GM12878 (cell line): ENCODE data around the gene TLL2. TPM values are rescaled to one million over a fixed set of nuclear protein-coding genes. Genes with fewer than 3 reads are reported as not detected.

Source experiments
- ATAC-seq: fragments of 200-7000 bp; cut with Tn5 transposase; 3 replicates; pipeline ENCODE4 v1.9.1; 2020; ENCODE audit warnings: mild to moderate bottlenecking, moderate library complexity
- BruUV-seq: library from RNA; stranded (reverse); fragments of 400-500 nt; replicated peaks from 2 replicates; lab custom pipeline; 2021; lab: Mats Ljungman, UMichigan
- CTCF ChIA-PET: fragments of 300-600 bp; sonication (Branson Sonifier 250); formaldehyde crosslinking; extraction: SDS; loops from one replicate; lab custom pipeline; 2021; ENCODE audit warnings: inconsistent platforms; lab: Yijun Ruan, JAX
- POLR2A ChIA-PET: fragments of 350-600 bp; formaldehyde crosslinking; extraction: SDS; loops from one replicate; lab custom pipeline; 2021; ENCODE audit warnings: inconsistent platforms; lab: Charles Lee
- RAD21 ChIA-PET: fragments of 300-600 bp; sonication (Branson Sonifier 250); formaldehyde crosslinking; loops from one replicate; lab custom pipeline; 2023; ENCODE audit warnings: antibody characterized with exemption; ENCODE audit not compliant: unreplicated experiment; lab: Charles Lee
- SMC1A ChIA-PET: fragments of 300-600 bp; sonication (Branson Sonifier 250); formaldehyde crosslinking; loops from one replicate; lab custom pipeline; 2023; ENCODE audit not compliant: unreplicated experiment, uncharacterized antibody; lab: Charles Lee
- DNase-seq: peaks from one replicate; pipeline ENCODE4 v3.0.0-alpha.2; 2011; ENCODE audit warnings: low read depth, low spot score
- FAIRE-seq: peaks from 3 replicates; lab custom pipeline; 2011; peaks lifted over from hg19 to GRCh38; lab: Jason Lieb, UNC
- H2AFZ ChIP-seq: 2 replicates; pipeline ENCODE4 v1.6.0; 2011; ENCODE audit warnings: low read depth, low read length, control low read depth; ENCODE audit not compliant: control insufficient read depth
- H3K27ac ChIP-seq: 2 replicates; pipeline ENCODE4 v1.5.1; 2011; ENCODE audit warnings: control low read depth; ENCODE audit not compliant: control insufficient read depth, insufficient read depth
- H3K27me3 ChIP-seq, 2 experiments: replicated peaks in 1 of 2; 2 replicates each; pipeline versions ENCODE4 v1.6.0 to v1.6.1; 2011; ENCODE audit warnings: low read length in 1 of 2; ENCODE audit not compliant: control insufficient read depth in 2 of 2, insufficient read depth in 2 of 2
- H3K36me3 ChIP-seq, 2 experiments: 2 replicates each; pipeline ENCODE4 v1.5.1; 2011; ENCODE audit warnings: low read length in 1 of 2; ENCODE audit not compliant: control insufficient read depth in 2 of 2, insufficient read depth in 2 of 2
- H3K4me1 ChIP-seq: 2 replicates; pipeline ENCODE4 v1.6.1; 2011; ENCODE audit warnings: mild to moderate bottlenecking, low read length, moderate library complexity, mixed read lengths; ENCODE audit not compliant: control insufficient read depth, insufficient read depth
- H3K4me2 ChIP-seq: 2 replicates; pipeline ENCODE4 v1.6.0; 2011; ENCODE audit warnings: control low read depth; ENCODE audit not compliant: control insufficient read depth, insufficient read depth
- H3K4me3 ChIP-seq: fragments of 200-600 bp; sonication (generic); 2 replicates; pipeline ENCODE4 v1.5.1; 2016
- H3K79me2 ChIP-seq: 2 replicates; pipeline ENCODE4 v1.6.0; 2011; ENCODE audit warnings: low read length; ENCODE audit not compliant: control insufficient read depth, insufficient read depth
- H3K9ac ChIP-seq: 2 replicates; pipeline ENCODE4 v1.8.0; 2011; ENCODE audit warnings: low read length, control low read depth, mixed read lengths; ENCODE audit not compliant: control insufficient read depth, insufficient read depth
- H3K9me3 ChIP-seq: replicated peaks from 3 replicates; pipeline ENCODE4 v1.5.1; 2011; ENCODE audit warnings: mild to moderate bottlenecking, low read length; ENCODE audit not compliant: control insufficient read depth, insufficient read depth
- H4K20me1 ChIP-seq: 2 replicates; pipeline ENCODE4 v1.6.0; 2011; ENCODE audit not compliant: control insufficient read depth, insufficient read depth
- ASH2L ChIP-seq: fragments of 300-600, 200-600 bp; sonication (generic); IDR thresholded peaks from 2 replicates; pipeline ENCODE4 v1.6.1; 2017; ENCODE audit warnings: low read depth, mild to moderate bottlenecking, borderline replicate concordance
- CBFB ChIP-seq: IDR thresholded peaks from 2 replicates; pipeline ENCODE4 v1.6.1; 2016; ENCODE audit warnings: antibody characterized with exemption, low read depth
- FOXM1 ChIP-seq: IDR thresholded peaks from 2 replicates; pipeline ENCODE4 v1.6.1; 2012; ENCODE audit warnings: low read depth, mild to moderate bottlenecking, inconsistent platforms, low read length, moderate library complexity
- GATAD2B ChIP-seq: fragments of 450-650 bp; conservative IDR thresholded peaks from 2 replicates; pipeline ENCODE4 v1.6.1; 2017; ENCODE audit warnings: low read depth, mild to moderate bottlenecking, moderate library complexity
- HCFC1 ChIP-seq: fragments of 150-350 bp; IDR thresholded peaks from 2 replicates; pipeline ENCODE4 v1.6.1; 2014; ENCODE audit warnings: low read length
- HDAC2 ChIP-seq: fragments of 200-600 bp; sonication (generic); IDR thresholded peaks from 2 replicates; pipeline ENCODE4 v1.6.1; 2017
- MEF2A ChIP-seq: IDR thresholded peaks from 2 replicates; pipeline ENCODE4 v1.6.1; 2011; ENCODE audit warnings: low read depth, mild to moderate bottlenecking, low read length, moderate library complexity; ENCODE audit not compliant: insufficient read depth
- RUNX3 ChIP-seq: IDR thresholded peaks from 2 replicates; pipeline ENCODE4 v1.6.1; 2012; ENCODE audit warnings: low read length, inconsistent platforms
- SUPT20H ChIP-seq: IDR thresholded peaks from 2 replicates; pipeline ENCODE4 v1.6.1; 2011; ENCODE audit warnings: low read depth, mild to moderate bottlenecking, low read length, moderate library complexity, borderline replicate concordance; ENCODE audit not compliant: control insufficient read depth
- WGBS: methylation state at CpG from one replicate; pipeline ENCODE4 v1.1.6; 2016; ENCODE audit warnings: low lambda C conversion rate; ENCODE audit not compliant: insufficient replicate concordance, insufficient coverage; ENCODE audit errors: missing lambda C conversion rate; 5-methylcytosine and 5-hydroxymethylcytosine counted together
- in situ Hi-C: fragments of 300-500 bp; cut with MboI; formaldehyde crosslinking; loops from 9 replicates; pipeline ENCODE4 v1.14.3; 2018; ENCODE audit warnings: mixed read lengths
- intact Hi-C: fragments of 100-400 bp; cut with micrococcal nuclease; formaldehyde crosslinking; loops from one replicate; pipeline ENCODE4 v1.14.2; 2022; ENCODE audit not compliant: unreplicated experiment
- polyA plus RNA-seq, 11 experiments: library from polyadenylated mRNA; depleted of rRNA in 4 of 11; unstranded in 6 of 11; stranded (reverse) in 5 of 11; fragments of >200 nt; fragmentation: Nextera tagmentation in 4 of 11; fragmentation: Illumina TruSeq in 1 of 11; extraction: Ambion mirVana in 4 of 11; extraction: Trizol in 1 of 11; gene quantifications; 1 replicate in 1 of 11; 2 replicates in 10 of 11; pipeline versions ENCODE4 v1.2.1 to v1.2.3, GENCODE V29; 2011 to 2016; ENCODE audit warnings: inconsistent platforms in 2 of 11, missing spikeins in 2 of 11, low read depth in 1 of 11
- total RNA-seq, 4 experiments: library from RNA; depleted of rRNA in 3 of 4; stranded (reverse); fragments of >200 nt in 3 of 4; fragmentation: Illumina TruSeq in 1 of 4; extraction: Trizol in 1 of 4; gene quantifications; 2 replicates each; pipeline versions ENCODE4 v1.2.1 to v1.2.3, GENCODE V29; 2013 to 2021

TLL2 gene
- total and polyA plus RNA-seq, 10 of the 15 experiments (the other 5 are each of a cell fraction or from before 2014, with no cell fraction given): 0.02 to 2.1 (median 0.52) TPM

DNA sequence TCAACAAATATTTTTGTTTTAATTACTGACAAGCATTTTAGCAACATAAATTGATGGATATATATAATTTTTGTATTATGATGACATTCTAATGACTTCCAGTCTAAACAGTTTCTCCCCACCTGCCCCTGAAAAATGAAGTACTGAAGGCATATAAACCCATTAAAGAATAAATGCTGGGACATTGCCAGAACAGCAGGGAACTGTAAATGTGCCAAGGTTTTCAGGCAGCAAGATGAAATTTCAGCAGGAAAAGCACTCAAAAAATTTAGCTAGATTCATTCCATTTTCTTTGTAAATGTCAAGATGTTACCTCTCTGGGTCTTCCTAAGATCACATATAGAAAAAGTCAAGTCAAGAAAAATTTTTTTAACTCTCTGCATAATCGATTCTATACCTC lies 11.0 kb upstream of the TLL2 start:
- 92% methylated on average over 1 of the region's 1 CpG for WGBS
- Histone ChIP-seq H3K9ac (no peak overlapping the region), H3K4me2 (no peak overlapping the region), H4K20me1 (no peaks in the 10 kb centered on the region), H3K27me3 (no peaks in the 10 kb centered on the region), H3K36me3 (peaks cover 2 to 19% of the 10 kb centered on the region in 2 experiments), H3K9me3 (no peaks in the 10 kb centered on the region), H3K4me3 (no peak overlapping the region), H3K27ac (no peak overlapping the region), H2AFZ (no peak overlapping the region), H3K4me1 (no peaks in the 10 kb centered on the region), H3K79me2 (no peaks in the 10 kb centered on the region)
- DNase-seq (no peak), FAIRE-seq (no peak), ATAC-seq (no peak)
- ChIA-PET CTCF (interaction anchor here (1.9 kb wide), 1 partner anchor 14 kb away, joined by 5 read pairs; no protein-coding TSS in a partner anchor), POLR2A (interaction anchor here (2.3 kb wide), 1 partner anchor 12 kb away, joined by 5 read pairs; the partner anchor contains the start of gene TLL2), RAD21 (no interaction called here), SMC1A (no interaction called here)
- intact Hi-C loops: no loop called here
- TF ChIP-seq CBFB: no peak
- no peak for TF ChIP-seq SUPT20H
- in situ Hi-C loops: no loop called here
- no TSS peak for BruUV-seq

- no peak for ATAC-seq
- no peak overlapping the region for H3K9ac ChIP-seq
- no peaks in the 10 kb centered on the region for H3K79me2 ChIP-seq
- H2AFZ ChIP-seq: no peak overlapping the region
- BruUV-seq: no TSS peak
- peaks cover 14% of the 10 kb centered on the region for H3K4me1 ChIP-seq
- H3K27ac ChIP-seq: no peak overlapping the region
- ChIA-PET RAD21 (no interaction called here), POLR2A (no interaction called here), SMC1A (interaction anchor here (1.1 to 1.9 kb wide), 3 partner anchors 18 to 143 kb away, joined by 3 to 4 read pairs (median 4); no protein-coding TSS in a partner anchor)
- no peak overlapping the region for H3K4me2 ChIP-seq
- WGBS: 87% methylated on average over 1 of the region's 1 CpG
- no peaks in the 10 kb centered on the region for H4K20me1 ChIP-seq
- in situ Hi-C loops: no loop called here
- DNase-seq: no peak
- no peaks in the 10 kb centered on the region for H3K9me3 ChIP-seq
- no peak overlapping the region for H3K4me3 ChIP-seq
- TF ChIP-seq RUNX3 (no peak), ASH2L (no peak), HDAC2 (no peak), HCFC1 (no peak), MEF2A (no peak), GATAD2B (no peak), FOXM1 (no peak)
- TF ChIP-seq, all 136 proteins: peak for 0
- CTCF ChIA-PET: interaction anchor here (1.9 to 5.8 kb wide), 2 partner anchors 9 to 143 kb away, joined by 4 to 64 read pairs; no protein-coding TSS in a partner anchor
- Histone ChIP-seq H3K27me3 (peaks cover 3 to 5% of the 10 kb centered on the region in 2 experiments; a peak in 3 of 4 replicates), H3K36me3 (peaks cover 0 to 5% of the 10 kb centered on the region in 2 experiments; a peak in 2 of 4 replicates)
- intact Hi-C loops: no loop called here
- no peak for FAIRE-seq
These were observed 3.6 kb upstream of the TLL2 start for GRCh38 chr10:96517284-96517683.
